Transverse colon (tissue), 4 donors: ENCODE measurements around the gene TLR10. TPM values are rescaled to one million over a fixed set of nuclear protein-coding genes. Genes with fewer than 3 reads are reported as not detected.
A peak's percentile ranks its signal among the peaks of the same experiment; 100 is the strongest.
"Not testable (repeated sequence)": the region's sequence is repeated elsewhere in the genome, so short reads cannot be mapped to it uniquely, and the experiment has no call there.

Source experiments
- DNase-seq: peaks from one replicate; pipeline ENCODE4 v3.0.0-alpha.2; 2019
- H3K27ac ChIP-seq, 4 donors: fragments of 200-600 bp; sonication (generic); 2 replicates each; pipeline ENCODE4 v1.5.1; 2016 to 2018; ENCODE audit warnings: inconsistent platforms in 4 of 4
- H3K27me3 ChIP-seq: fragments of 200-600 bp; sonication (generic); 2 replicates; pipeline ENCODE4 v1.5.1; 2017; ENCODE audit warnings: inconsistent platforms
- H3K36me3 ChIP-seq, 4 donors: fragments of 200-600 bp; sonication (generic); 2 replicates each; pipeline ENCODE4 v1.5.1; 2017 to 2019; ENCODE audit warnings: inconsistent platforms in 4 of 4
- H3K4me1 ChIP-seq, 4 donors: fragments of 200-600 bp; sonication (generic); 2 replicates each; pipeline ENCODE4 v1.5.1; 2017 to 2020; ENCODE audit warnings: inconsistent platforms in 4 of 4
- H3K4me3 ChIP-seq, 4 donors: fragments of 200-600 bp; sonication (generic); 1 replicate in 1 of 4; 2 replicates in 3 of 4; pipeline versions ENCODE4 v1.5.1 to v1.6.1; 2017 to 2019; ENCODE audit warnings: inconsistent platforms in 4 of 4
- H3K9me3 ChIP-seq, 2 donors: fragments of 200-600 bp; sonication (generic); 2 replicates each; pipeline ENCODE4 v1.5.1; 2017 to 2019; ENCODE audit warnings: inconsistent platforms in 2 of 2
- EP300 ChIP-seq: sonication (generic); formaldehyde crosslinking; IDR thresholded peaks from one replicate; pipeline ENCODE4 v1.6.1; 2017; ENCODE audit warnings: antibody characterized with exemption, low read depth
- POLR2A ChIP-seq: fragments of 450-650 bp; IDR thresholded peaks from one replicate; pipeline ENCODE4 v1.6.1; 2016; ENCODE audit warnings: antibody characterized with exemption, mild to moderate bottlenecking, moderate library complexity
- POLR2AphosphoS5 ChIP-seq, 3 donors: sonication (generic); formaldehyde crosslinking; IDR thresholded peaks; one replicate each; pipeline ENCODE4 v1.6.1; 2016; ENCODE audit warnings: antibody characterized with exemption in 3 of 3
- WGBS, 2 donors: methylation state at CpG; one replicate each; pipeline ENCODE4 v1.1.5; 2018; ENCODE audit warnings: low coverage in 1 of 2; 5-methylcytosine and 5-hydroxymethylcytosine counted together
- in situ Hi-C, 4 donors: fragments of 200-750 bp; cut with MboI; loops; one replicate each; pipeline versions ENCODE4 v1.15.0 to v1.15.1; 2017; ENCODE audit warnings: low sequenced_read_pairs in 3 of 4, low pct_ligation_motif_present in 1 of 4, low pct_unique_long_range_greater_than_20kb in 1 of 4
- intact Hi-C: fragments of 100-400 bp; cut with DNase I; formaldehyde crosslinking; loops from one replicate; pipeline ENCODE4 v1.15.1; 2023; ENCODE audit warnings: low total_unique reads
- total RNA-seq, 4 donors: library from RNA; depleted of rRNA; stranded (reverse); fragments of >200 nt; gene quantifications; one replicate each; pipeline ENCODE4 v1.1.0, GENCODE V29; 2016
- TF ChIP-seq, protein P1 (sequence below), 5 experiments: fragments of 200-600 bp in 3 of 5; fragments of 450-650 bp in 2 of 5; sonication (generic) in 3 of 5; IDR thresholded peaks; 1 replicate in 2 of 5; 2 replicates in 3 of 5; pipeline ENCODE4 v1.5.1; 2016 to 2017; ENCODE audit warnings: antibody characterized with exemption in 5 of 5, inconsistent platforms in 3 of 5, mild to moderate bottlenecking in 2 of 5, moderate library complexity in 1 of 5

The TLR10 gene
- total RNA-seq, 4 donors from 2014 or later = 4.6 TPM; not detected in 3

DNA sequence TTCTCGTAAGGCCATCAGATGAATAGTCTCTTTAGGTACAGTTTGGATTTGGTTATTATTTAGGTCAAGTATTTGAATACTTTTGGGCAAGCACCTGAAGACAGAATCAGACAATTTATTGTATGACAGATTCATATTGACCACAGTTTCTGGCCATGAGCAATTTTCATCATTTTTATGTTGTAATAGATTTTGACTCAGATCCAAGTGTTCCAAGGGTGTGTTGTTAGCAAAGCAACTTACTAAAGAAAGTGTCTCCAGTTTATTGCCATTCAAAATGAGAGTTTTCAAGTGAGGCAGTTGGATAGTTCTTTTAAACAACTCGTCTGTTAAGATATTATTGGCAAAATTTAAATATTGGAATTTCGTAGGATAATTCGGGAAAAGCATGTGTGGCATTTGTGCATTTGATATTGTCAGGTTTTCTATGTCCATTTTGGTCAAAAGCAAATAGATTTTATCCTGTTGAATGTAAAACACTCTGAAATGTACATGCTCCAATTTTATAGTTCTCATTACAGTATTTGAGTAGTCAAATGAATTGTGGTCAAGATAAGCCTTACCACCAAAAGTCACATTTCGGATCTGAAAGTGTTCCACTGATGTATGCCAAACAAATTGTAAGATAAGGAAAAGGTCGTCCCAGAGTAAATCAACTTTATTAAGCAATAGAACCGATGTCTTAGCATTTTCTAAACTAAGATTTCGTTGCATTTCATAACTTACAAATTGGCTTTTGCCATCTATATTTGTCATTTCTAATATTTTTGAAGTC, 8.4 kb downstream of the TLR10 start:
- Histone ChIP-seq H3K4me3 (no peak overlapping the region), H3K36me3 (no peaks in the 10 kb centered on the region), H3K9me3 (no peaks in the 10 kb centered on the region), H3K27ac (no peak overlapping the region), H3K27me3 (no peaks in the 10 kb centered on the region), H3K4me1 (no peaks in the 10 kb centered on the region)
- intact Hi-C loops = no loop called here
- no peak for TF ChIP-seq POLR2AphosphoS5 (IDR thresholded peaks at IDR 0.05)
- TF ChIP-seq, protein P1, sequence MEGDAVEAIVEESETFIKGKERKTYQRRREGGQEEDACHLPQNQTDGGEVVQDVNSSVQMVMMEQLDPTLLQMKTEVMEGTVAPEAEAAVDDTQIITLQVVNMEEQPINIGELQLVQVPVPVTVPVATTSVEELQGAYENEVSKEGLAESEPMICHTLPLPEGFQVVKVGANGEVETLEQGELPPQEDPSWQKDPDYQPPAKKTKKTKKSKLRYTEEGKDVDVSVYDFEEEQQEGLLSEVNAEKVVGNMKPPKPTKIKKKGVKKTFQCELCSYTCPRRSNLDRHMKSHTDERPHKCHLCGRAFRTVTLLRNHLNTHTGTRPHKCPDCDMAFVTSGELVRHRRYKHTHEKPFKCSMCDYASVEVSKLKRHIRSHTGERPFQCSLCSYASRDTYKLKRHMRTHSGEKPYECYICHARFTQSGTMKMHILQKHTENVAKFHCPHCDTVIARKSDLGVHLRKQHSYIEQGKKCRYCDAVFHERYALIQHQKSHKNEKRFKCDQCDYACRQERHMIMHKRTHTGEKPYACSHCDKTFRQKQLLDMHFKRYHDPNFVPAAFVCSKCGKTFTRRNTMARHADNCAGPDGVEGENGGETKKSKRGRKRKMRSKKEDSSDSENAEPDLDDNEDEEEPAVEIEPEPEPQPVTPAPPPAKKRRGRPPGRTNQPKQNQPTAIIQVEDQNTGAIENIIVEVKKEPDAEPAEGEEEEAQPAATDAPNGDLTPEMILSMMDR (IDR thresholded peaks at IDR 0.05) = no peak
- TF ChIP-seq POLR2A = no peak
- no peak for TF ChIP-seq EP300
- in situ Hi-C loops = loop anchor here in 2 of 4 donors (25.0 kb wide), 1 partner anchor 363 kb away; no protein-coding TSS in a partner anchor
- 62 to 63% methylated on average over 8 of the region's 8 CpGs for WGBS, 2 donors
- DNase-seq = no peak

DNA sequence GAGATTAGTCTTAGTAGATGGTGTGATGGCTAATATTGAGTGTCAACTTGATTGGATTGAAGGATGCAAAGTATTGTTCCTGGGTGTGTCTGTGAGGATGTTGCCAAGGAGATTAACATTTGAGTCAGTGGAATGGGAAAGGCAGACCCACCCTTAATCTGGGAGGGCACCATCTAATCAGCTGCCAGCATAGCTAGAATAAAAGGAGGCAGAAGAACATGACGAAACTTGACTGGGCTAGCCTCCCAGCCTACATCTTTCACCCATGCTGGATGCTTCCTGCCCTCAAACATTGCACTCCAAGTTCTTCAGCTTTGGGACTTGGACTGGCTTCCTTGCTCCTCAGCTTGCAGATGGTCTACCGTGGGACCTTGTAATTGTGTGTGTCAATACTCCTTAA, 12.5 kb downstream of the TLR10 start:
- DNase-seq, intact Hi-C loops, H3K9me3 ChIP-seq, H3K4me3 ChIP-seq, H3K4me1 ChIP-seq, H3K27me3 ChIP-seq, H3K27ac ChIP-seq, H3K36me3 ChIP-seq: not testable (repeated sequence)
- WGBS, 2 donors = 79 to 100% methylated on average over 1 to 2 of the region's 2 CpGs
- in situ Hi-C loops = loop anchor here in 2 of 4 donors (25.0 kb wide), 1 partner anchor 367 kb away; no protein-coding TSS in a partner anchor

GRCh38 chr4:38769857-38770256, 12.9 kb downstream of the TLR10 start:
- intact Hi-C loops = loop anchor here (10.0 kb wide), 1 partner anchor 365 kb away; no protein-coding TSS in a partner anchor
- H3K9me3 ChIP-seq = no peaks in the 10 kb centered on the region
- H3K4me3 ChIP-seq = no peak overlapping the region
- H3K4me1 ChIP-seq = no peaks in the 10 kb centered on the region
- no peak overlapping the region for H3K27ac ChIP-seq
- H3K36me3 ChIP-seq = no peaks in the 10 kb centered on the region
- no peaks in the 10 kb centered on the region for H3K27me3 ChIP-seq
- 71 to 88% methylated on average over 1 to 2 of the region's 2 CpGs for WGBS, 2 donors
- no peak for DNase-seq
- in situ Hi-C loops = loop anchor here in 3 of 4 donors (10.0 to 25.0 kb wide), 2 partner anchors 85 to 367 kb away; partner anchors contain the start of gene TLR6 (in 1 of the 3)
- no peak for TF ChIP-seq POLR2AphosphoS5 (IDR thresholded peaks at IDR 0.05)
- TF ChIP-seq POLR2A = no peak
- TF ChIP-seq EP300 = no peak

- 49 to 78% methylated on average over 2 of the region's 2 CpGs for WGBS, 2 donors
- intact Hi-C loops = loop anchor here (10.0 kb wide), 1 partner anchor 365 kb away; no protein-coding TSS in a partner anchor
- peak overlapping the region in 1 of 4 donors; percentile 17 for H3K27ac ChIP-seq
Observed at GRCh38 chr4:38769441-38769840, 13.3 kb downstream of the TLR10 start.

GRCh38 chr4:38768968-38769394, 13.8 kb downstream of the TLR10 start:
- Histone ChIP-seq H3K27me3 (no peaks in the 10 kb centered on the region), H3K4me3 (no peak overlapping the region), H3K27ac (peak overlapping the region in 1 of 4 donors; percentile 17), H3K9me3 (no peaks in the 10 kb centered on the region), H3K36me3 (no peaks in the 10 kb centered on the region), H3K4me1 (no peaks in the 10 kb centered on the region)
- in situ Hi-C loops (loop anchor here in 3 of 4 donors (10.0 to 25.0 kb wide), 2 partner anchors 86 to 368 kb away; partner anchors contain the start of gene TLR6 (in 1 of the 3)), intact Hi-C loops (loop anchor here (10.0 kb wide), 1 partner anchor 366 kb away; no protein-coding TSS in a partner anchor)
- 55 to 66% methylated on average over 3 to 5 of the region's 5 CpGs for WGBS, 2 donors
- no peak for DNase-seq
- TF ChIP-seq POLR2AphosphoS5 (IDR thresholded peaks at IDR 0.05) (no peak), EP300 (no peak), POLR2A (no peak)
- TF ChIP-seq, protein P1 (IDR thresholded peaks at IDR 0.05) = no peak

More at GRCh38 chr4:38769441-38769840, 13.3 kb downstream of the TLR10 start:
- no peaks in the 10 kb centered on the region for H3K4me1 ChIP-seq
- H3K4me3 ChIP-seq = no peak overlapping the region
- H3K27me3 ChIP-seq = no peaks in the 10 kb centered on the region
- no peaks in the 10 kb centered on the region for H3K36me3 ChIP-seq
- no peak for DNase-seq
- in situ Hi-C loops = loop anchor here in 3 of 4 donors (10.0 to 25.0 kb wide), 2 partner anchors 85 to 368 kb away; partner anchors contain the start of gene TLR6 (in 1 of the 3)
- TF ChIP-seq, protein P1 (IDR thresholded peaks at IDR 0.05) = no peak
- H3K9me3 ChIP-seq = no peaks in the 10 kb centered on the region

DNA sequence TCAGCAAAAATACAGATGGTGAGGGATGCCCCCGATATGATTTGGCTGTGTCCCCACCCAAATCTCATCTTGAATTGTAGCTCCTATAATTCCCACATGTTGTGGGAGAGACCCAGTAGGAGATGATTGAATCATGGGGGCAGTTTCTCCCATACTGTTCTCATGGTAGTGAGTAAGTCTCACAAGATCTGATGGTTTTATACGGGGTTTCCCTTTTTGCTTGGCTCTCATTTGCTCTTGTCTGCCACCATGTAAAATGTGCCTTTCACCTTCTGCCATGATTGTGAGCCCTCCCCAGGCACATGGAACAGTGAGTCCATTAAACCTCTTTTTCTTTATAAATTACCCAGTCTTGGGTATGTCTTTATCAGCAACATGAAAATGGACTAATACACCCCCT, 15.8 kb downstream of the TLR10 start:
- intact Hi-C loops = loop anchor here (10.0 kb wide), 1 partner anchor 368 kb away; no protein-coding TSS in a partner anchor

More for the DNA sequence above, 15.8 kb downstream of the TLR10 start:
- H3K4me1 ChIP-seq, DNase-seq, H3K27ac ChIP-seq, H3K4me3 ChIP-seq, H3K36me3 ChIP-seq, H3K27me3 ChIP-seq, H3K9me3 ChIP-seq: not testable (repeated sequence)
- 98 to 100% methylated on average over 1 to 2 of the region's 2 CpGs for WGBS, 2 donors
- in situ Hi-C loops = loop anchor here in 3 of 4 donors (10.0 to 25.0 kb wide), 2 partner anchors 88 to 370 kb away; partner anchors contain the start of gene TLR6 (in 1 of the 3)
